Activated gamma-delta T cell (primary cell): ENCODE results near the gene LRRC70.

Source experiments
- DNase-seq: peaks from one replicate; lab custom pipeline; 2025; lab: John Stamatoyannopoulos, UW

Gene LRRC70

DNA sequence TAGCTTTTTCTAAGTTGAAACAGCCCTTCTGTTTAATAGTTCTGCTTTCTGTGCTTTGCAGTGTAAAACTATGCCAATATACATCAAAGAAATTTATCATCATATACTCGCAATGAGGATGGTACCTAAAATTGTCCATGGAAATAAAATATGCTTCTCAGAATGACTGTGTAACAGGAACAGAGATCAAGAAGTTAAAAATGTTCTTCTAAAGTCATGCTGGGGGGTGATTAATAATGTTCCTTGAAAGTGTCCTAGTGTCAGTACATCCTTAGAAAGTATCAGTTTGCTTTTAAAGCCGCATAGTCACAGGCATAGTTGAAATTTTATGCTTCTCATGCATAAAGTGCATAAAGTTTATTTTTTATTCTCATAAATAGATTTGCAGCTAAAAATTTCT, 4.0 kb upstream of the LRRC70 start:
- DNase-seq: no peak

DNA sequence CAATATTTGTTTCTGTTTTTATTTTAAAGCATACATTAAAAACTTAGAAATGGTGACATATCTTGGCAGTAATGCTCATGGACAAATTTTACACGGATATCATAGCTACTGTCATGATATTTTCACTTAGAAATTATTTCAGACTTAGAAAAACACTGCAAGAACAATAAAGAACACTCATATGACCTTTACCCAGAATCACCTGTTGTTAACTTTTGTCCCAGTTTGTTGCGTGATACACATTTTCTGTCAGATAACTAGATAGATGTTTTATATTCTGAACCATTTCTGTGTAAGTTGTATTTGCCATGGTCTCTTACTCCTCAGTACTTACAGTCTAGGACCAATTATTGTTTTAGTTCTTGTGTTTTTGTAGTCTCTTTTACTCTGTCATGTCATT, 3.6 kb upstream of the LRRC70 start:
- DNase-seq: no peak

DNA sequence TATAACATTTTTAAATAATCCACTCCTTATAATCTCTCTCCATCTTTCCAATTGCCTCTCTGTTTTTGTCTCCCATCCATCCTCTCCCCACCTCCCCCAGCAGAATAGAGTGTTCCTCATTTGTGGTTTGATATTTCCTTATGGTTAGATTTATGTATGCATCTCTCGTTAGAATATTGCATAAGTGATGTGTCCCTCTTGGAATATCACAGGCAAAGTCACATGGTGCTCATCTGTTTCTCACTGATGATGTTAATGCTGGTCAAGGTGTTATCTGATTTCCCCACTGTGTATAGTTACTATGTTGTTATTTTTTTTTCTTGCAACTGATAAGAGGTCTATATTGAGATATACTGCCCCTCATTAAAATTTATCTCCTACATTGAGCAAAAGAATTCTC, 3.1 kb upstream of the LRRC70 start:
- DNase-seq: no peak

DNA sequence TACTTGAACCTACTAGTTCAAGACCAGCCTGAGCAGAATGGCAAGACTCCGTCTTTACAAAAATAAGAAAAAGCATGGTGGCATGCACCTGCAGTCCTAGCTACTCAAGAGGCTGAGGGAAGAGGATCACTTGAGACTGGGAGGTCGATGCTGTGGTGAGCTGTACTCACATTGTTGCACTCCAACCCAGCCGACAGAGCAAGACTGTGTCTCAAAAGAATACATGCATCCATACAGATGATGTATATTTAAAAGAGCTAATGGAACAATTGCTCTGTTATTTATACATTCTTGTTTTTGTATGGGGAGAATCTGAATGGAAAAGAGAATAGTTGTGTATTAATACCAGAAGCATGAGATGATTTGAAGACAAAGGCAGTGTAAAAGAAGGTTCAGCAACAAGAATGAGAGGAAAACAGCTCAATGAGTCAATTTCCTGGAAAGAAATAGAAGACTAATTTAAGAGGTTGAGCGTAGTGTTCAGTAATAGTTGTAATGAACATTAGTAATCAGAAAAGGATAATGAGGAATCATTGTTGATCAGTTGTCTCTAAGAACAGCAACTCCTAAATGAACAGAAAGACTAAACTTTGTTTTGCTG, 1.9 kb upstream of the LRRC70 start:
- DNase-seq: no peak

DNA sequence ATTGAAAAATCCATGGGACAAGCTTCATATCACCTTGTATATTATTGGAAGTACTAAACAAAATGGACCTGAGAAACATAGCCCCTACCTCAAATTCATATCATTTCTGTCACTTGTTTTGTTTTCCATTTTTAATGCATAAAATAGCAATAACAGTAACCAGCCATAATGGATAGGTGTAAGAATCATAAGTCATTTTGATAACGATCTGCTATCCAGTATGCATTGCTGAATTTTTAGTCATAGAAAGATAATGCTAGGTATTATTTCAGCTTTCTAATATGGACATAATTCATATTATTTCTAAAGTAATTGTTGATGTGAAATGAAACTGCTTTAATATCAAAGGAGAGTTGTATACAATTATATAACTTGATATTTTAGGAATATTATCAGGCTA, 1.1 kb upstream of the LRRC70 start:
- no peak for DNase-seq

DNA sequence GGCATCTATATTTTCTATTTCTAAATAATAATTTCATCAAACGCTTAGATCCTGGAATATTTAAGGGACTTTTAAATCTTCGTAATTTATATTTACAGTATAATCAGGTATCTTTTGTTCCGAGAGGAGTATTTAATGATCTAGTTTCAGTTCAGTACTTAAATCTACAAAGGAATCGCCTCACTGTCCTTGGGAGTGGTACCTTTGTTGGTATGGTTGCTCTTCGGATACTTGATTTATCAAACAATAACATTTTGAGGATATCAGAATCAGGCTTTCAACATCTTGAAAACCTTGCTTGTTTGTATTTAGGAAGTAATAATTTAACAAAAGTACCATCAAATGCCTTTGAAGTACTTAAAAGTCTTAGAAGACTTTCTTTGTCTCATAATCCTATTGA, 1.1 kb downstream of the LRRC70 start:
- DNase-seq: no peak

DNA sequence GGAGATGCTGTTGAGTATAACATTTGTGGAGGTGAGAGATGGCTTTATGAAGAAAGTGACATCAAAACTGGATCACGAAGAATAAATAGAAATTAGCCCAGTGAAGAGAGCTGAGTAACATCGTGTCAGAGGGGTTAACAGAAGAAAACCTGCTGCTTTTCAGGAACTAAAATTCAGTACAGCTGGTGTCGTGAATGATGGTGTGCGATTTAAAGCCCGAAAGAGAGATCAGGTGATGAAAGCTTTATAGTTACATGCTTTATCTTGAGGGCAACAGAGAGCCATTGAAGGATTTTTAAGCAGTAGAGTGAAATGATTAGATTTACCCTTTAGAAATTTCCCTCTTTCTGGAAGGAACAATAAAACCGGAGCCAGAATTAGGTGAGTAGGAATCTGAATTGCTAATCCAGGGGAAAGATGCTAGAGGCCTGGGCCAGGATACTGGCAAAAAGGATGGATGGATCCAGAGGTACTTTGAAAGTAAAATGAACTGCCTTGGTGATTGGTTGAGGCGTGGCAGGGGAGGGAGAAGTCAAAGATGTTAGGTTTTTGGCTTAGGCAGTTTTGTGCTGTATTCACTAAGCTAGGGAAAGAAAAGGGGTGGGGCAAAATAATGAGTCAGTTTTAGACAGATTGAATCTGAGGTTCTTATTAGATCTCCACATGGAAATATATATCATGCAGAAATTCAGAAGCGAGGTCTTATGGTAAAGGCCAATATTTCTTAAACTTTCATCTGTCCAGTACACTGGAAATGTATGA, 3.4 kb downstream of the LRRC70 start:
- DNase-seq: no peak

DNA sequence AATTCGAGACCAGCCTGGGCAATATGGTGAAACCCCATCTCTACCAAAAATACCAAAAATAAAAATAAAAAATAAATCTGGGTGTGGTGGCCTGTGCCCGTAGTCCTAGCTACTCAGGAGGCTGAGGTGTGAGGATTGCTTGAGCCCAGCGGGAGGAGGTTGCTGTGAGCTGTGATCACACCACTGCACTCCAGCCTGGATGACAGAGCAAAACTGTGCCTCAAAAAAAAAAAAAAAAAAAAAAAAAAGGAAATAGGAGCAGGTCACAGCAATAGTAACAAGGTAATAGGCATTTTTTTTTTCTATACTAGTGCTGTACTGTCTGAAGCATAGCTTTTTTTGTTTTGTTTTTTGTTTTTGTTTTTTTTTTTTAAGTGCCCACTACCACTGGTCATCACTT, 5.8 kb downstream of the LRRC70 start:
- DNase-seq: no peak

DNA sequence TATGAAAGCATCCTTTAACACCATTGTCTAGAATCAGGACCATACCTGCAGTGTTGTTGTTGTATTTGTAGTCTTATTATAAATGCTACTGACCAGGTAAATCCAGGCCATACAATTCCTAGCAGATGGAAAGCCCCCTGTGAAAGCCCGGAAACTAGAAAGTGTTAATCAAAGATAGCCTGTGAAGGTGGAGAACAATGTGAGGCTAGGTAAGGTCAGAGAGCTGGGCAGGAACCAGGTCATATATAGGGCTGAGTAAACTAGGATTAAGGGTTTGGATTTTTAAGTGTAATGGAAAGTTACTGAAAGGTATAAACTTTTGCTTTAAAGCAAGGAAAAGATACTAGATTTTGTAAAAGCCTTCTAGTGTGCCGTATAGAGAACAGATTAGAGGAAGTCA, 6.7 kb downstream of the LRRC70 start:
- no peak for DNase-seq

DNA sequence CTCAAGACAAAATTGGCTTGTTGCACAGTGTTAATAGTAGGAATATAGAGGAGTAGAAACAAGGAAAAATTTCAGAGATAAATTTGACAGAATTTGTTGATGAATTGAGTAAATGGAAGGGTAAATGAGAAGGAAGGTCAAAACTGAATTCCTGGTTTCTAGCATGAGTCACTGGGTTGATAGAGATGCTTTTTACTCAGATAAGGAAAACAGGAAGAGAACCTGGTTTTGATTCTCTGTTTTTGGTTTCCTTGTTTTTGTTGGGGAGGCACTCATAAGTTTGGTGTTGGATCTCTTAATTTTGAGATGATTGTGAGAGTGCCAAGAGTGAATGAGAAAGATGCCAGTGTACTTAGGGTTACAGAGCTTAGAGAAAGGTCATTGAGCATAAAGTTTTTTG, 7.1 kb downstream of the LRRC70 start:
- no peak for DNase-seq

DNA sequence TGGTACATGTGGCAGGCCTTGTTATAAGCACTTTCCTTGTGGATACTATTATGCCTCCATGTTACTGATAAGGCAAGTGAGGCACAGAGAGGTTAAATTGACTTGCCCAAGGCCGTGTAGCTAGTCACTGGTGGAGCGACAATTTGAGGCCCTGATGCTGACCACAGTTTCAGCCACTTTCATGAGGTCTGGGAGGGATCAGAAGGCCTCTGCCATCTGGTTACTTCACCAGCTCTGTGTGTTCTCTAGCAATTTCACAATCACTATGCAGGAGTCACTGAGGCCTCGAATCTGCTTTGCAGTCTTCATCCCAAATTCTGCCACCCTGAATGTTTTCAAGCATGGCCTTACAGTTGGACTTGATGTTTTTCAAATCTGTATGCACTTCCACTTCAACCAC, 9.1 kb downstream of the LRRC70 start:
- DNase-seq: no peak

DNA sequence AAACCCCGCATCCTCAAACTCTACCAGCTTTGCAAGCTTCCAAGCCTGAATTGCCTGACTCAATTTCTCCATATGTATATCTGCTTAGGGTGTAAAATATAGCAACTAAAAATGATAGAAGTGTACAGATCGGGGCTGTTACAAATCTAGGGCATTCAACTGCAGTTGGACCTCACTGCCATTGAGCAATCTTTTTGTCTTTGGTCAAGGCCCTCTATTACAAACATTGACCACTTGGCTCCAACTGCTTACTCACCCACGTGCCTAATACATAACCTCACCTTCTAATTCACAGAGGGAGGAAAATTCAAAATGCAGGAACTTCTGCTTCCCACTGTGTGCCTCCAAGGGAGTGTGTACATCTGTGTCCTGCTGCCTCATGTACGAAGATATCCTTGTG, 10.0 kb downstream of the LRRC70 start:
- no peak for DNase-seq

DNA sequence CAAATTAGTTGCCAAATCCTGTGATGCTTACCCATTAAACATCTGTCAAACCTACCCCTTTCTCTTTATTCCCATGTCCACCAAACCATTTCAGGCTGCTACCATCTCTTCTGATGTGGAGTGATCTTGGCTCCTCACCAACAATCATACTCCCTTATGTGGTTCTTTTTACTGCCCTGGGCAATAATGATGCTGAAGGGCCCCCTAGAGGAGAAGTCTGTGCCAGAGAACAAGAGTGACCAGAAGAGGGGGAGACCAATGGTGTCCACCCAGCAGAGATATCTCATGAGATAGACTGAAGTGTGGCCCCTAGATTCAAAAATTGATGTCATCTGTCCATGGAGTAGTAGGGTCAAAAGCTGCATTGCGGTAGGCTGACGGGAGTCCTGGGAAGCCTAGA, 10.9 kb downstream of the LRRC70 start:
- no peak for DNase-seq

DNA sequence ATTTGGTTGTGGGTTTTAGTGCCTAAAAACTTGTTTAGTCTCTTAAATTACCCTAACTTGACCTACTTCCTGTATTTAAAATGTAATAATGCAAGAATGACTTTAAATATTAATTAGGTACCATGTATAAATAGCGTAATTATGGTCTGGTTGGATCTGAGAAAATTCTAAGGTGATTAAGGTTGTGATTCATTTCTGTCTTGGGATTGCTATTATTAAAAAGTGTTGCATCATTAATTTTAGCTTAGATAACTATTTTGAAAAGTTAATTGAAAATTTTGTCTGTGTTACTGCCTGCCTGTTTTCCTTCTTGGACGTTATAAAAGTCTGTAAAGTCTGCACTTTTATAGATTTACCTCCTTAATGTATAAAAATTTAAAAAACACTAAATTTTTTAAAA, 11.8 kb downstream of the LRRC70 start:
- no peak for DNase-seq

DNA sequence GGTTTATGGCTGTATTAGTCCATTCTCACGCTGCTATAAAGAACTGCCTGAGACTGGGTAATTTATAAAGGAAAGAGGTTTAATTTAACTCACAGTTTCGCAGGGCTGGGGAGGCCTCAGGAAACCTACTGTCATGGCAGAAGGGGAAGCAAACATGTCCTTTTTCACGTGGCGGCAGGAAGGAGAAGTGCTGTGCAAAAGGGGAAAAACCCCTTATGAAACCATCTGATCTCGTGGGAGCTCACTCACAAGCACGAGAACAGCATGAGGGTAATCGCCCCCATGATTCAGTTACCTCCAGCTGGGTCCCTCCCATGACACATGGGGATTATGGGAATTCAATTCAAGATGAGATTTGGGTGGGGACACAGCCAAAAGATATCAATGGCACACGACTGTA, 13.9 kb downstream of the LRRC70 start:
- no peak for DNase-seq

DNA sequence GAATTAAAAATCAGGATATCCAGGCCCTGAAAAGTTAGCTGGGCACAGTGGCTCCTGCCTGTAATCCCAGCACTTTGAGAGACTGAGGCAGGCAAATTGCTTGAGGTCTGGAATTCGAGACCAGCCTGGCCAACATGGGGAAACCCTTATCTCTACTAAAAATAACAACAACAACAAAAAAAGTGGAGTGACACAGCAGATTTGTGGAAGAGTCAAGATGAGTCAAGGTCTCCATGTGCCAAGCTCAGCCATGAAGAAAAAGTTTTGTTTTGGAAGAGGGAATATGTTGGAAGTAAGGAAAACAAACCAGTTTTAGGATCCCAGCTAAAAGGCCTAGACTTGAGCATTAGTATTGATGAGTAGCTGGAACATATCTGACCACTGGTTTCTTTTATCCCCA, 14.7 kb downstream of the LRRC70 start:
- DNase-seq: no peak

DNA sequence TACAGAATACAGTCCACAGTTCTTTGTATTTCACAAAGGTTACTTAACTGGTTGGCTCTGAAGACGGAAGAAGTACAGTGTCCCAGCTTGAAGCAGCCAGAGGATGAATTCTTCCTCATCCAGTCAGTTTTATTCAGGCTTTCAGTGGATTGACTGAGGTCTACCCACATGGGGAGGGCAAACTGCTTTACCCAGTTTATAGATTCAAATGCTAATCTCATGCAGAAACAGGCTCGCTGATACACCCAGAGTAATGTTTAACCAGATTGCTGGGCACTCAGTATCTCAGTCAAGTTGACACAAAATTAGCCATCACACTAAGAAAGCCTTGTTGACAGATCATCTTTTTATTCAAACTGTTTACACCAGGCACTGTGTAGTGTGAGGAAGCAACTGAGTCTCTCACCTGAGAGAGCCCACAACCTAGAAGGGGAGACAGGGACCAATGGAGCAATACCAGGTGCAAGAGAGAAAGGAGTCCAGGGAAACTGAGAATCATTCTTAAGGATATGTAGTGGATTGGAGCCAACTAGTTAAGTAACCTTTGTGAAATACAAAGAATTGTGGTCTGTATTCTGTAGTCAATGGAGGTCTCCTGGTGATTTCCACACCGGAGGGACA, 15.9 kb downstream of the LRRC70 start:
- no peak for DNase-seq

DNA sequence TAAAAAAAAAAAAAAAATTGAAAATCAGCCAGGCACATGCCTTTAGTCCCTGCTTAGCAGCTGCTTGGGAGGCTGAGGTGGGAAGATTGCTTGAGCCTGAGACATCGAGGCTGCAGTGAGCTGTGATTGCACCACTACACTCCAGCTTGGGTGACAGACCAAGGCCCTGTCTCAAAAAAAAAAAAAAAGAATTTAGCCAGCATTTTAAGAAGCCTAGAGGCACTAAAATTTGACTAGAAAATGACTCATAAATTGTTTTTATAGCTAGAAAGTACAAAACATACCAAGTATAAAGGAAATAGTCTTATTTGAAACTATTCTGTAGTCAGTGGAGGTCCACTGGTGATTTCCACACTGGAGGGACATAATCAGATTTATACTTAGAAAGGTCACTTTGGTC, 17.5 kb downstream of the LRRC70 start:
- no peak for DNase-seq

DNA sequence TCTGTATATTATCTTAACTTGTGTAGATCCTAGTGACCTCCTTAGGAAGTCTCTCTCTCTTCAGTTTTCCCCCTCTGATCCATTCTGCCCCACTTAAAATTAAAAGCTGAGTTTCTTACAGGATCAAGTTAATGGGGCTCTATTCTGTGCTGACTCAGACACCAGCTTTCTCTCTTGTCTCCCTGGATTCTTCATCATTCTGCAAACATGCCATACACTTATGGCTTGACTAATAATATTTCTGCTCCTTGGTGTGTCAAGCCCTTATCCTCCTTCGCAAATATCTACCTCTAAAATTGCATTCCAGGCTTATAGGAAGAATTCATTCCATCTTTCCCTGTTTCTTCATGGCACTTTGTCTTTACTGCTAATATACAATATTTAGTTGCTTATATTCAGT, 18.1 kb downstream of the LRRC70 start:
- DNase-seq: no peak

DNA sequence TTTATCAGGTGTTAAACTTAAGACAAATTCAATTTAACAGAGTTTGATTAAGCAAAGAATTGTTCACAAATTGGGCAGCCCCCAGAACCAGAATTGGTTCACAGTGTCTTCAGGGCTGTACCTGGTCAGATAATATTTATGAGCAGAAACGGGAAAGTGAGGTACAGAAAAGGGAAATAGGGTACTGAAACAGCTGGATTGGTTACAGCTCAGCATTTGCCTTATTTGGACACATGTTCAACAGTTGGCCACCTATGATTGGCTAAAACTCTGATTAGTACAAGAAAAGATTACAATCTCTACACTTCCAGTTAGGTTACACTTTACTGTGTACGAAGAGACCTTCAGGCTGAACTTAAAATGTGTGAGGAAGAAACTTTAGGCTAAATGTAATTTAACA, 18.7 kb downstream of the LRRC70 start:
- no peak for DNase-seq

DNA sequence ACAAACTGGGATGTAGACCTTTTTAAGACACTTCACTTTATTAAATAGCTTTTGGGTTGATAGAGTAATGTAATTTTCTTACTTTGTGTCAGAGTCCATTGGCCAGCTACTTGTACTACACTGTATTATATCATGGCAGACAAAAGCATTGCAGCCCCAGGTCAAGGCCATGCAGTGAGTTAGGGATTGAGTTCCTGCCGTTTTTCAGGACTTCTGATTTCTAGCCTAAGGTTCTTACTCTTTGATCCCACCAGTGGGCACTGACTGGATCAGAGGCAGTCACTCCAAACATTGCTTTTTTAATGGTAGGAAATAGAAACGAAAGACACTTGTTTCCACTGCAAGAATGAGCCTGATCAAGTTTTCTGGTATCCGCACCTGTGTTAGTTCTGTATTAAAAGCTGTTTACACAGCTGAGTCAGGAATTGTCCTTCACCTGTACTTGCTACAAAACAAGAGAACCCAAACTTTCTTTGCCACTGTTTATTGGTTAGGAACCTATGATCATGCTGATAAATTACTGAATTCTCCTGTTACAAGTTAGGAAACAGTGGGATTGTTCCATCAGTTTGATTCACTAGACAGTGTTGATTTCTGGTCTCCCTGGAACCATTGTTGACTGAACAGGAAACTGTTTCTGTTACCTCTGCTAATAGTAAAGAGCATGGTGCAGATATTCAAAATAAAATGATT, 22.1 kb downstream of the LRRC70 start:
- no peak for DNase-seq

DNA sequence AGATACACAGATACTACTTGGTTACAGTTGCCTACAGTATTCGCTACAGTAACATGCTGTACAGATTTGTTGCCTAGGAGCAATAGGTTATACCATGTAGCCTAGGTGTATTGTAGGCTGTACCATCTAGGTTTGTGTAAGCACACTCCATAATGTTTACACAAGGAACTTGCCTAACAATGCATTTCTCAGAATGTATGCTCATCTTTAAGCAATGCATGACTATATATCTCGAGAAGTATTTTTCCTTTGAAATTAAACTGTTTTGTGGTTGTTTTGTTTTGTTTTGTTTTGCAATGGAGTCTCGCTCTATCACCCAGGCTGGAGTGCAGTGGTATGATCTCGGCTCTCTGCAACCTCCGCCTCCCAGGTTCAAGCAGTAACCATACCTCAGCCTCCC, 25.3 kb downstream of the LRRC70 start:
- DNase-seq: no peak

DNA sequence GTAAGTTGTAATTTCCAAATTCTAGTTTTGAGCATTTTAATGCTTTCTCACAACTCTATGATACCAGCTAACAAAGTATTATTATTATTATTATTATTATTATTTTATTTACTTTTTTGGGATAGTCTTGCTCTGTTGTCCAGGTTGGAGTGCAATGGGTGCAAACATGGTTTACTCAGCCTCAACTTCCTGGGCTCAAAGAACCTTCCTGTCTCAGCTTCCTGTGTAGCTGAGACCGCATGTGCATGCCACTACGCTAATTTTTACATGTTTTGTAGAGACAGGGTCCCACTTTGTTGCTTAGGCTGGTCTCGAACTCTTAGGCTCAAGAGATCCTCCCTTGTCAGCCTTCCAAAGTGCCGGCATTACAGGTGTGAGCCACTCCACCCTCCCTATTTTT, 27.0 kb downstream of the LRRC70 start:
- DNase-seq: no peak
